GM19099 (cell line): Measurements from ENCODE around the gene RIGI.

Source experiments
- POLR2A ChIP-seq: IDR thresholded peaks from 3 replicates; pipeline ENCODE4 v1.6.1; 2011; ENCODE audit warnings: low read depth; ENCODE audit not compliant: insufficient read length; ENCODE audit errors: extremely low read depth

RIGI gene

GRCh38 chr9:32497921-32498320 is 28.1 kb downstream of the RIGI start:
- no peak for TF ChIP-seq POLR2A

- no peak for TF ChIP-seq POLR2A
Measured at GRCh38 chr9:32490601-32491000, 35.4 kb downstream of the RIGI start.

GRCh38 chr9:32487981-32488380 is 38.0 kb downstream of the RIGI start:
- TF ChIP-seq POLR2A, result no peak

- no peak for TF ChIP-seq POLR2A
Measured at GRCh38 chr9:32486839-32487562, 39.0 kb downstream of the RIGI start.

GRCh38 chr9:32483343-32483742 is 42.7 kb downstream of the RIGI start:
- no peak for TF ChIP-seq POLR2A
